Body of pancreas (tissue), 4 donors: Measurements from ENCODE around the gene CLDN24.

Source experiments
- CTCF ChIP-seq, 7 experiments: fragments of 450-650 bp in 4 of 7; fragments of 200-600 bp in 3 of 7; sonication (generic) in 3 of 7; IDR thresholded peaks; one replicate each; pipeline ENCODE4 v1.5.1; 2016 to 2019; ENCODE audit warnings: antibody characterized with exemption in 7 of 7
- POLR2A ChIP-seq, 3 donors: fragments of 450-650 bp; IDR thresholded peaks; one replicate each; pipeline ENCODE4 v1.6.1; 2016; ENCODE audit warnings: antibody characterized with exemption in 3 of 3, mild to moderate bottlenecking in 2 of 3

- TF ChIP-seq POLR2A (IDR thresholded peaks at IDR 0.05) (no peak), CTCF (IDR thresholded peaks at IDR 0.05) (no peak)
Measured at GRCh38 chr4:183327827-183328226, 5.6 kb upstream of the CLDN24 start.
